GM12873 (cell line): ENCODE data around the gene ARHGAP10.
A peak's percentile ranks its signal among the peaks of the same experiment; 100 is the strongest.

Experiments used
- CTCF ChIP-seq: IDR thresholded peaks from 2 replicates; pipeline ENCODE4 v1.5.1; 2012; ENCODE audit warnings: low read depth, mild to moderate bottlenecking, moderate library complexity, low read length, control low read depth; ENCODE audit not compliant: insufficient read depth; ENCODE audit errors: missing control alignments

The ARHGAP10 gene

GRCh38 chr4:147731580-147732517 is at the start of gene ARHGAP10:
Gene ARHGAP10, plus strand, starts transcription at chr4:147732088. Its CDS starts 214 bp downstream, at chr4:147732302.
- no peak for TF ChIP-seq CTCF

DNA sequence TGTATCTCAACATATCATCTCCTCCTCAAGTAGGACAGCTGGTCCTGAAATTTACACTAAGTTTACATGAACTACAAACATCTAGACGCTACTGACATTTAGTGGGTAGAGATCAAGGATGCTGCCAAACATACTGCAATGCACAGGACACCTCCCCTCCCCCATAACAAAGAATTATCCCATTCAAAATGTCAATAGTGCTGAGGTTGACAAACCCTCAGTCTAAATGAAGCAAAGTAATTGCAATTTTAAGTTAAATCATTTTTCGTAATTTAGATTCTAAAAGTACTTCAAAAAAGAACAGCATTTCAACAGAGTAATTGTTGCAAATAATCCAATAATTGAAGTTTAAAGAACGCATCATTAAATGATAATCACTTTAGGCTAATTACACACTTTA is 49.1 kb upstream of the ARHGAP10 start:
- no peak for TF ChIP-seq CTCF

- TF ChIP-seq CTCF = no peak
Observed at GRCh38 chr4:147683188-147683591, 48.7 kb upstream of the ARHGAP10 start.

DNA sequence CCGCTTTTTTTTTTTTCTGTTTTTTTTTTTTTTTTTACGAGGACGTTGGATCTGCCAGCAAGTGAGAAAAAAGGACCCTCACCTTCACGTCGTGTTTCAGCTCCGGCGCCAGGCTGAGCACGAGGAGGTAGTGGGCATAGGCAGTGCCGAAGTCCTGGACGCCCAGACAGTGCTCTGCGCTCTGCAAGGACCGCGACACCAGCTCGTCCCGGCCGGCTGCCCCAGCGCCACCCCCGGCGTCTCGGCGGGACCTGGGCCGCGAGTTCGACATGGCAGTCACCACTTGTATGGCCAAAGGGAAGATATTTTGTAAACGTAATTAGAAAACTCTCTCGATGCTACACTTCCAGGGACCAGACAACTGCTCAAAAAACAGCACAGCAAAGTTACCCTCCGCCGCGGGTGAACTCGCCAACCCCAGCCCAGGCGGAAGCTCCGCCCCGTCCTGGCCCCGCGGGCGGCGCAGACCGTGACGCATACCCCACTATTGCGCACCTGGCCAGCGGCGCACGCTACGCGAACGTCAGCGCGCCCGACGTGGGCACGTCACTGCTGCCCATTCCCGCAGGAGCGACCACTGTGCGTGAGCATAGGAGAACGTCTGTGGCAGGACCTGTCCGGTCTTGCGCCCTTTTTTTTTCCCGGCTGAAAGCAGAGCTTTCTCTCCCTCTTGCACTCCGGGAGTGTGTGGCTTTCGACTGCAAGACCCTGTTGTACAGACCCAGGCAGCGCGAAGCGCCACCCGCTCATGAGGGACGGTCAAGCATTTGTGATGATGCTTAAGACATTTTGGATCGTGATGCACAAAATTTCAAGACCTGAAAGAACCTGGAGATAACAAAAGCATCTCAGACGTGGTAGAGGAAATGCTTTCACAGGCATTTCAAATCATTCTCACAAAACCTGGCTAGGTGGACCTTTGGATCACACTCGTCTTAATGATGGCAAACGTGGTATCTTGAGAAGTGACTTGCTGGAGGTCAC is 47.9 kb upstream of the ARHGAP10 start, which contains the start of gene PRMT9:
Gene PRMT9 (minus strand): TSS at position 447 of the 984 bp plus-strand sequence. CDS start 176 bp downstream, at position 271.
- peak; percentile 0 for TF ChIP-seq CTCF

DNA sequence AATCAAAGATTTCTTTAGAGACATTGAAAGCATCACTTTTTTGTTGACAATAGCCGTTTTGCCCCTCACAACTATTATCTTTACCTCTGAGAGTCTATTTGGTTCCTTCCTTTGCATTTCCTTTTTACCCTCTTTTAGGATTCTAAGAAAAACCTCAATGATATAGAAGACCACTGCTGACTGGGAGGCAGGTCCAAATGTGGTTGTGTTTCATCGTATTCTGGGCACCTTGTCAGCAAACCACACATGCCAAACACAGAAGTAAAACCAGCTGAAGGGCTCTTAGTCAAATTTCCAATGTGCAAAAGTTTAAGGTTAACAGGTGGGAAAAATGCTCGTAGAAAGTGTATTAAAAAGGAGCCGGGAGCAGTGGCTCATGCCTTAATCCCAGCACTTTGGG is 42.8 kb upstream of the ARHGAP10 start:
- TF ChIP-seq CTCF = no peak

DNA sequence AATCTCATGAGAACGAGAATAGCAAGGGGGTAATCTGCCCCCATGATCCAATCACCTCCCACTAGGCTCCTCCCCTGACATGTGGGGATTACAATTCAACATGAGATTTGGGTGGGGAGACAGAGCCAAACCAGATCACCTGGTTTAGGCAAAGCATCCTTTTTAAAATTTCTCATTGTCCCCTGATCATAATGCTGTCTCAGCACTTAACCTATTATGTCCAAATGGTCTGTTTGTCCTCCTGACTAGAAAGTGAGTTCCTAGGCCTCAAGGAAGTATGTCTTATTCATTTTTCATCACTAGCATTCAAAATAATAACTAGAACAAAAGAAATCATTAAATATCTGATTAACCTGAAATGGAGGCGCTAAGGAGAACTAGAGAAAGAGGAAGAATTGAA is 40.1 kb upstream of the ARHGAP10 start:
- no peak for TF ChIP-seq CTCF
